DMS 273 (cell line): ENCODE data around the gene BTRC.
"Not testable (repeated sequence)": the region's sequence is repeated elsewhere in the genome, so short reads cannot be mapped to it uniquely, and the experiment has no call there.

Source experiments
- DNase-seq: peaks from one replicate; lab custom pipeline; 2025; ENCODE audit not compliant: unreplicated experiment; lab: John Stamatoyannopoulos, UW

The BTRC gene

DNA sequence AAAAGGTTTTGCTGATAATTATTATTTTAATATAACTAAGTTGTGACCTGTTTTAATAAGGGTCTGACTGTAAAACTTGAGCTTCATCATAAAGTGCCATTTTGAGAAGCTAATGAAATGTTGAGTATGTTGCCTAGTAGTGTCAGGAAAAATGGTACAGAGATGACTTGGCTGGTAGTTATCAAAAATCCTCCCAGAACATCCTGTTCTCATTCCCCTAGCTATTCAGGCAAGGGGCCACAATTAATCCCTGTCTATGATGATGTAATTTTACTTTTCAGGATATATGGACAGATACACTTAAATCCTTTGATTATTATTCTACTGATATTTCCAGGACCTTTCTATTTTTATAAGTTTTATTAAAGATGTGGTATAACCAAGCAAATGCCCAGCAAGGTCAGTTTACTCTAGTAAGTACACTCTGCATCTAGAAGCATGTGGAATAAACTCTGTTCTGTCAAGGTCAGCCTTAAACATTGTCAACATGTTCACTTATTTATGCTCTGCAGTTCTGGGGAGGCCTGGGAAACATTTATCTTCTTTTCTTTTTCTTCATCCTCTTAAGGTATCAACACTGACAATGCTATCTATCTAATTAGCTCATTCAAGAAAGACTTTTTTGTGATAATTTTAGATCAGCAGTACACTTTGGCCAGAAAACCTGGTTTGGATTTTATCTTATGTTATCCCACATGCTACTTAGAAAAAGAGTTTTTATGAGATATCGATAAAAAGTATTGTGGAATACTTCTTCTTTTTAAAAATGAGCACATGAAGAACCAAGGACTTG, 32.1 kb downstream of the BTRC start:
- no peak for DNase-seq

DNA sequence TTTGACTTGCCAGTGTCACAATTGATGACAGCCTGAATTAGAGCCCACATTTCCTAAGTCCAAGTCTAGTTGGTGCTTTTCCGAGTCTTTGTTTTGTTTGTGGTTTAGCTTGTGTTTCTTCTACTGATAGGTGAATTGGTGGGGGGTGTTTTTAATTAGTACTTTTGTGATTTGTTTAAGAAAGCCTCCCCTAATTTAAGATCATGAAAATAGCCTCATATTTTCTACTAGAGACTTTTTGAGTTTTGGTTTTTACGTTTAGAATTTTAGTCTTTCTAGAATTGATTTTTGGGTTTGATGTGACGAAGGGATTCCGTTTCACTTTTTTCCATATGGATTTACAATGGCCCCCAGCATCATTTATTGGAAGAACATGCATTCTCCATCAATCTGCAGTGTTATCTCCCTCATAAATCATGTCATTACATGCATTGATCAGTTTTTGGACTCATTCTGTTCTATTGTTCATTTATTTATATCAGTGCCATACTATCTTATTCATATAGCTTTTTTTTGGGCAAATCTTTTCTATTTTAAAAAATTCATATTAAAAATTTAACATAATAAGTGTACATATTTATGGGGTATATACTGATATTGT, 32.8 kb downstream of the BTRC start:
- no peak for DNase-seq

DNA sequence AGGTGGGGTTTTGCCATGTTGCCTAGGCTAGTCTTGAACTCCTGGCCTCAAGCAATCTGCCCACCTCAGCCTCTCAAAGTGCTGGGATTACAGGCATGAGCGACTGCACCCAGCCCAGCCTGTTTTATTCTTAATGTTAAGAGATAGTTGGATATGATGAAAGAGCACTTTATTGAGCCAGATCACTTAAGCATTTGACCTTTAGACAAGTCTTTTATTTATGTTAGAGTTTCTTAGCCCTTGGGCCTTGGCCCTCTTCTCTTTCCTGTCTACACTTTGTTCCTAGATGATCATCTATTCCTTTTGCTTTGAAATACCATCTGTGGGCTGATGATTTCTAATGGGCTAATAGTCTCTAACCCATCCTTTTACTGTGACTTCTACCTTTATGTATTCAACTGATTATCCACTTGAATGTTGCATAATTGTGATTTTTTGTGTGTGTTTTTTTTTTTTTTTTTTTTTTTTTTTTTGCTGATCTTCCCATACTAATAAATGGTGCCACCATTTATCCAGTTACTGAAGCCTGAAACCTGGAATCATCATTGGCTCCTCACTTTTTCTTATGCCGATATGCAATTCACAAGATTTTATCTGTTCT, 34.8 kb downstream of the BTRC start:
- no peak for DNase-seq

DNA sequence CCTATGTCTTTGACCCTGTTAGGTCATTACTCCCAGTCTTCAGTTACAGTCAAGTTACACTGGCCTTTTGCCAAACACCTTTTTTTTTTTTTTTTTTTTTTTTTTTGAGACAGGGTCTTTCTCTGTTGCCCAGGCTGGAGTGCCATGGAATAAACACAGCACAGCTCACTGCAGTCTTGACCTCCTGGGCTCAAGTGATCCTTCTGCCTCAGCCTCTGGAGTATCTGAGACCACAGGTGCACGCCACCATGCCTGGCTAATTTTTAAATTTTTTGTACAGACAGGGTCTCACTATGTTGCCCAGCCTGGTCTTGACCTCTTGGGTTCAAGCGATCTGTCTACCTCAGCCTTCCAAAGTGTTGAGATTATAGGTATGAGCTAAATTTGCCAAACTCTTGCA, 35.6 kb downstream of the BTRC start:
- not testable (repeated sequence) for DNase-seq

DNA sequence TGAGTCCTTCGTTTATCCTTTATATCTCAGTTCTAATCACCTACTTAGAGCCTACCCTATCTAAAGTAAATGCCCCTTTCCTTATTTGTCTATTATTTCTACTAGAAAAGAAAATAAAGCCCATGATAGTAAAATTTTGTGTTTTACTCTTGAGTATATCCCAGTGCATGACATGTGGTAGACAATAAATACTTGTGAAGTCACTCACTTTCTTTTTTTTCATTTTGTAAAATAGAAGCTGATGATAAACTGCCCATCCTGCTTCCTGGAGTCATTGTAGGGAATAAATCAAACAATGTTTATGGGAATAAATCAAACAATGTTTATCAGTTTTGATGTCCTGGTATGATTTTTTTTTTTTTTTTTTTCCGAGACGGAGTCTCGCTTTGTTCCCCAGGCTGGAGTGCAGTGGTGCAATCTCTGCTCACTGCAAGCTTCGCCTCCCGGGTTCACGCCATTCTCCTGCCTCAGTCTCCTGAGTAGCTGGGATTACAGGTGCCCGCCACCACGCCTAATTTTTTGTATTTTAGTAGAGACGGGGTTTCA, 36.1 kb downstream of the BTRC start:
- DNase-seq, result no peak

DNA sequence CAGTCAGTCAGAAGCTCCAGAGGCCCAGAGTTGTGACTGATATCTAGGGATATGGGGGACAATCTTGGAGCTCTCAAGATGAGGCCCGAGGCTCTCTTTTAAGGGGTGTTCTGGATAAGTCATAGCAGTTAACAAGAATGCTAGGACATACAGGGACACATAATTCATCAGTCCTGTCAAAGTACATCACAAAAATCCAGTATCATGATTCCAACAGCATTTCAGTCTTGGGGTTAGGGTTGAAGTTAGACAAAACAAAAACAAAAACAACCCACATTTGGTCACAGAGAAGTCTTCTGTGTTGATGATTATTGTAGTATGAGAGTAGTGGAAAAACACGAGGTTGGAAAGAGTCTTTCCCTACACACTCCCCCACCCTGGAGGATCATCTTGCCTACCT, 39.4 kb downstream of the BTRC start:
- DNase-seq, result no peak

DNA sequence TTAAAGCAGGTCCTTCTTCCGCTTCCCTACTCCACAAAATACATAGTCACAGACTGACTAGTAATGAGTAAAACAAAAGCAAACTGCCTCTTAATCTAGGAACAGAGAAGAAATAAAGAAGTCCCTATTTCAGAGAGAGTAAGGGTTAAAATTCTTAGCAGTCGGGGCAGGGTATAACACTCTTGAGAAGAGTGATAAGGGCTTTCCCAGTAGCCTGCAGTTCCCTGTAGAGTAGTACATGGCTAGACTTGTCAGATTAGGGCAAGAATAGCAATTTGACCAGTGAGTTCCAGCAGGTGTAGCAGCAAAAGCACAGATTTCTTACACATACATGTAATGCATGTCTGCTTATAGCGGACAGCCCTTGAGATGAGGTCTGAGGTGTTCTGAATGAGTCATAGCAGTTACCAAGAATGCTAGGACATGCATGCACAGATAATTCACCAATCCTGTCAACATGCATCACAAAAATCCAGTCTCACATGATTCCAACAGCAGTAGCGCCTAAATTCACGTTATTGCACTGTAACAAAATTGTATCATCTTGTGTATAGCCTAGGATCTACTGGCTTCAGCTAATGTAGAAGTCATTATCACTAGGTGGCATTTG, 40.7 kb downstream of the BTRC start:
- no peak for DNase-seq

DNA sequence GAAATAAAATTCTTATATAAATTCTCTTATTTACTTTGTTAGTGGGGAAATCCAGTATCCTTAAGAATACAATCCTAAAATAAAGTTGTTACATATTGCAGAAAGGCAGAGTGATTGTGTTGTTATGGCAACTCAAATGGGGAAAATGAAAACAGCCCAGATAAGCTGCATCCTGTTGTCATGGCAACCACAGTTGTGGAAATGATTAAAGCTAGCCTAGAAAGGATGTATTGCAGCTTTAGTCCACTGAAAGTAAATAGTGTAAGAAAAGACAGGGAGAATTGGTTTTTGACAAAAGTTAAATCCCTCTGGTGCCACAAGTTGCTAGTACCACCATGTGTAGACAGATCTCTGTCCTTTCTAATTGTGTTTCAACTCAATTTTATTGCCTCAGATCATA, 43.2 kb downstream of the BTRC start:
- peak; percentile 57 for DNase-seq

DNA sequence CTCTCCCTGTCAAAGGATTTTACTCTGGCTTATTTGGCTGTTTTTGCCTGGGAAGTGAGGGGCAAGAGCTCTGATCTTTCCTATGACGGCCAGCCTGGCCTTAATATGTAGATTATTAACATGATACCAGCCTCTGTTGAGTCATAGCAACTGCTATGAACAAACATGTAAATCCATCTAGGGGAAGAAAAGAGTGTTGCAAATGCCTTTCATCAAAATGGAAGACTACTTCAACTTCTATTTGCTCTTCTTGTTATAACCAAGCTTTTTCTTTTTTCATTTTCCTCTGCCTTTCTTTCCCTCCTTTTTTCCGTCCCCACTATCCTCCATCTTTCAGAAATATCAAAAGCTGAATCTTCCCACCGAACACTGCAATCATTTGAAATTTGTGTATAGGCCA, 46.6 kb downstream of the BTRC start:
- peak; percentile 24 for DNase-seq

DNA sequence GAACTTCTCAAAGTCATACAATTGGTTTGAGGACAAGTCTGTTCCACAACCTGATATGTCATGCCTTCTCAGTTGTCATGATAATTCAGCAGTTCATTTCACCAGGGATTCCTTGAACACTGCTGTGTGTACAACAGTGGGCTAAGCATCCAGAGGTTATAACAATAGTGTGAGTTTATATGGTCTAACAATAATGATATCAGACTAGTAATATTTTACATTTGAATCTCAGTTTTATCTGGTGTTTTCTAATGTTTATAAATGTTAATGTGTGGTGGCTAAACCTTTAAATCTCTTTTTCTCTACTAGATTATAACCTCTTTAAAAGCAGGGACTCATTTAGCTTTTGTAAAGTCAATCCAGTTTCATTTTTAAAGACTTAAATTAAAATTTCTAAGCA, 48.7 kb downstream of the BTRC start:
- DNase-seq, result no peak

DNA sequence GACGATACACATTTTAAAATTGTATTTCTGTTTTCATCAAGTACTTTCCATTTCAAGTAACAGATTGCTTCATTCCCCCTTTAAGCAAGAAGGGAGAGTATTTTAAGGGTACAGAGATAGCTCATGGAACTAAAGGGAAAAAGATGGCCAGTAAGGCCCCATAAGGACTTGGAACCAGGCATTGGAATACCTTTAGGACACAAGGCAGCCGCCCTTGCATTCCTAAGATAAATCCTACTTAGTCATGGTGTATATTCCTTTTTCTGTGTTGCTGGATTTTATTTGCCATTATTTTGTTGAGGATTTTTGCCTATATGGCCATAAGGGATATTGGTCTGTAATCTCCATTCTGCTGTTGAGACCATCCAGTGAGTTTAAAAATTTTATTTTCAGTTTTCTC, 49.2 kb downstream of the BTRC start:
- no peak for DNase-seq

DNA sequence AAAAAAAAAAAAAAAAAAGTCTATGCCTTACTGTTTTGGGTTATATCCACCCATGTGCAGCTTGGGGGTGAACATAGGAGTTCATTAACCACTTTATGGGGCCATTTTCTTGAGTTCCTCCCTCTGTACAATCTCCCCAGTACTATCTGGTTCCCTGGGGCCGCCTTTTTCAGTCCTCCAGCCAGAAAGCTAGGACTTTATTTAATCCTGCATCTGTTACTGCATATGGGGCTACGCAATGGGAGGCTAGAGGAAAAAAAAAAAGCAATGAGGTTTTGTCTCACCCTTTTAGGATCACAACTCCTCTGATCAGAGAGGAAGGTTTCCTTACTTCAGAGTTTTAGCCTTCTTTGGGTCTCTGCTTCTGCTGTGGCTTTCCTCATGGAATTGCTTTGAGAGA, 51.0 kb downstream of the BTRC start:
- peak; percentile 73 for DNase-seq

DNA sequence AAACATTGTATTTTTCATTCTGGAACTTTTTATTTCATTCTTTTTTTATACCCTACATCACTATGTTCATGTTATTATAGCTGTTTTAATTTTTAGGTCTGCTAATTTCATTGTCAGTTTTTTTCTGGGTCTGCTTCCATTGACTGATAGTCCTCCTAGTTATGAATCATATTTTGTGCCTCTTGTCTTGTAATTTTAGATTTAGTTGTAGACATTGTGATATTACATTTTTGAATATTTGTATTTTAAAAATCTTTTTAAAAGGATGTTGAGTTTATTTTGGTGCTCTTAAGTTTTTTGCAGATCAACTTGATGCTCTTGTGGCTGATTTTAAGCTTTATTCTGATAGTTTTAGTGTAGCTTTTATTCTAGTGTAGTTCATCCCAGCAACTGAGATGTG, 57.6 kb downstream of the BTRC start:
- no peak for DNase-seq

DNA sequence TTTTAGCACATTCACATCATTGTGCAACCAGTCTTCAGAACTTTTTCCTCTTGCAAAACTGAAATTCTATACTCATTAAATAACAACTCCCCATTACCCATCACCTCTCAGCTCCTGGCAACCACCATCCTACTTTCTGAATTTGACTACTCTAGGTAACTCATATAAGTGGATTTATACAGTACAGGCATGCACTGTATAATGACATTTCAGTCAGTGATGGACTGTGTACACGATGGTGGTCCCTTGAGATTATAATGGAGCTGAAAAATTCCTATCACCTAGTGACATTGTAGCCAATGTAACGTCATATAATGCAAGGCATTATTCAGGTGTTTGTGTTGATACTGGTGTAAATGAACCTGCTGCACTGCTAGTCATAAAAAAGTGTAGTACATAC, 60.1 kb downstream of the BTRC start:
- no peak for DNase-seq

DNA sequence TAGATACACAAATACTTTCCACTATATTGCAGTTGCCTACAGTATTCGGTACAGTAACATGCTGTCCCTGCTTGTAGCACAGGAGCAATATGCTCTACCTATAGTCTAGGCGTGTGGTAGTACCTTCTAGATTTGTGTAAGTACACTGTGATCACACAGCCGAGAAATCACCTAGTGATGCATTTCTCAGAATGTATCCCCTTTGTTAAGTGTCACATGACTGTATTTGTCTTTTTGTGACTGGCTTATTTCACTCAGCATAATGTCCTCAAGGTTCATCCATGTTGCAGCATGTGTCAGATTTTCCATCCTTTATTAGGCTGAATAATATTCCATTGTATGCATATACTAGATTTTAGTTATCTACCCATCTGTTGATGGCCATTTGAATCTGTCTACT, 61.9 kb downstream of the BTRC start:
- DNase-seq, result no peak

DNA sequence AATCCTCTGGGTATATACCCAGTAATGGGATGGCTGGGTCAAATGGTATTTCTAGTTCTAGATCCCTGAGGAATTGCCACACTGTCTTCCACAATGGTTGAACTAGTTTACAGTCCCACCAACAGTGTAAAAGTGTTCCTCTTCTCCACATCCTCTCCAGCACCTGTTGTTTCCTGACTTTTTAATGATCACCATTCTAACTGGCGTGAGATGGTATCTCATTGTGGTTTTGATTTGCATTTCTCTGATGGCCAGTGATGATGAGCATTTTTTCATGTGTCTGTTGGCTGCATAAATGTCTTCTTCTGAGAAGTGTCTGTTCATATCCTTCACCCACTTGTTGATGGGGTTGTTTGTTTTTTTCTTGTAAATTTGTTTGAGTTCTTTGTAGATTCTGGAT, 68.0 kb downstream of the BTRC start:
- DNase-seq, result not testable (repeated sequence)

DNA sequence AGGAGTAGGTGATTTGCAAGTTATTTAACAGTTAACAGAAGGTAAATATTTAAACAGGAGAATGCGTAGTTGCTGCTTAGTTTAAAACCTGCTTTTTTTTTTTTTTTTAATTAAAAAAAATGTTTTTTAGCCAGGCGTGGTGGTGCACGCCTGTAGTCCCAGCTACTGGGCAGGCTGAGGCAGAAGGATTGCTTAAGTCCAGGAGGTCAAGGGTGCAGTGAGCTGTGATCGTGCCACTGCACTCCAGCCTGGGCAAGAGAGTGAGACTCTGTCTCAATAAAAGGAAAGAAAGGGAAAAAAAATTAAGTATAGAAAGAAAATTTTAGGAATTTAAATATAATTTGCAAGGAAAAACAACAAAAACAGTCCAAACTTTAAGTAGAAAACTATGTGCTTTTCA, 71.6 kb downstream of the BTRC start:
- no peak for DNase-seq

DNA sequence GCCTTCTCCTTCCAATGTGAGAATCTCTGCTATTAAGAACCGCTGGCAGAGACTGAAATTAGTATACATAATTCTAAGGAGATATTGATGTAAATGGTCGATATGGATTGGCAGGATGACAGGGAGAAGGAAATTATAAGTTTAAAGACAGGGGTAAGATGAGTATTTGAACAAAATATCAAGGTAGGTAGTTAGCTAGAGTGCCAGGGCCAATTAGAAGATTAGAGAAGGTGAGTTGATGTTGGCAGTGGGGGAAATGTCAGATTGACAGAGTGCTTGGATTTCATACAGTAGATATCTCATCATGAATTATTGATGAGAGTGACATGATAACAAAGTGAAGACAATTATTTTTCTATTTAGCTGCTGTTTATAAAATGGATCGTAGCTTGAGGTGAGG, 74.1 kb downstream of the BTRC start:
- DNase-seq, result no peak

DNA sequence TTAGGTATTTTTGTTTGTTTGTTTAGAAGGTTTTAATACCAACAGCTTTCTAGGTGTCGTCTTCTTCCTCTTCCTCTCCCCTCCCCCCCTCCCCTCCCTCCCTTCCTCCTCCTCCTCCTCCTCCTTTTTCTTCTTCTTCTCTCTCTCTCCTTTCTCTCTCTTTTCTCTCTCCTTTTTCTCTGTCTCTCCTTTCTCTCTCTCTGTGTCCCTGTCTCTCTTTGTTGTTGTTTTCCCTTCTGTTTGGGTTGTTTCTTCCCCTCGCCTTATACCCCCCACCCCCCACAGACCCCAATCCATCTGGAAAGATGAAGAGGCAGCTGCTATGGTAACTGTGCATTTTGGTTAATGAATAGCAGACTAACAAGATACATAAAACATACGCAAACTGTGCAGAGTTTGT, 75.5 kb downstream of the BTRC start:
- no peak for DNase-seq

DNA sequence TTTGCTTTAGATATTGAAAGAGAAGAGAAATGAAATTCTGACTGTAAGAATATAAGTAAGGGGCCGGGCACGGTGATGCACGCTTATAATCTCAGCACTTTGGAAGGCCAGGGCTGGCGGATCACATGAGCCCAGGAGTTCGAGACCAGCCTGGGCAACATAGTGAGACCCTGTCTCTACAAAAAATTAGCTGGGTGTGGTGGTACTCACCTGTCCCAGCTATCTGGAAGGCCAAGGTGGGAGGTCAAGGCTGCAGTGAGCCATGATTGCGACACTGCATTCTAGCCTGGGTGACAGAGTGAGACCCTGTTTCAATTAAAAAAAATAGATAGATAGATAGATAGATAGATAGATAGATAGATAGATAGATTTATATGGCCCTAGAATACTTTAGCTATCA, 82.3 kb downstream of the BTRC start:
- DNase-seq, result no peak

DNA sequence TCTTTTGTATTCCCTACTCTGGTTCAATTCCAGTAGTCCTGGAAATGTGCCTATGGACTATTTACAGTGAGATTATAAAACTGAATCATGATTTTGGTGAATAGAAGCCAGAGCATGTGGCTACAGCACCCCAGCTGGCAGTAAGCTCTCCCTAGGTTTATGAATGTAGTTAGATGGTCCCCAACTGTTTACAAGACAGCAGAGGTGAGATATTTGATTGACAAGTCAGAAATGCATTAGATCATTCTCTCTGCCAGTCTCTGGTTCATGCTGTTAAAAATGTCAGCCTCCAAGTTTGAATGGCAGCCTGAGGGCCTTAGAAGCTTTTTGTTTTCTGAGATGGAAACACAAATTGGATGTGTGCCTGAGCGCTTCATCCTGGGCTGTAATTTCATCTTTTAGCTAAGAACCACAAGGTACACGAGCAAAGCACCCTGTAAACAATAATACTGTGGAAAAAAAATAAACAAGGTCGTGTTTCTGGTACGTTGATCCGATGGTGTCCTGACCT, 85.0 kb downstream of the BTRC start:
- DNase-seq, result peak; percentile 24
